NCI-H1092 treated with DMSO at 0.1 percent for 48 hours (cell line): ENCODE measurements around the gene NUP210L.
A peak's percentile ranks its signal among the peaks of the same experiment; 100 is the strongest.

ENCODE experiments used
- DNase-seq: peaks from one replicate; lab custom pipeline; 2025; lab: John Stamatoyannopoulos, UW

Gene NUP210L

DNA sequence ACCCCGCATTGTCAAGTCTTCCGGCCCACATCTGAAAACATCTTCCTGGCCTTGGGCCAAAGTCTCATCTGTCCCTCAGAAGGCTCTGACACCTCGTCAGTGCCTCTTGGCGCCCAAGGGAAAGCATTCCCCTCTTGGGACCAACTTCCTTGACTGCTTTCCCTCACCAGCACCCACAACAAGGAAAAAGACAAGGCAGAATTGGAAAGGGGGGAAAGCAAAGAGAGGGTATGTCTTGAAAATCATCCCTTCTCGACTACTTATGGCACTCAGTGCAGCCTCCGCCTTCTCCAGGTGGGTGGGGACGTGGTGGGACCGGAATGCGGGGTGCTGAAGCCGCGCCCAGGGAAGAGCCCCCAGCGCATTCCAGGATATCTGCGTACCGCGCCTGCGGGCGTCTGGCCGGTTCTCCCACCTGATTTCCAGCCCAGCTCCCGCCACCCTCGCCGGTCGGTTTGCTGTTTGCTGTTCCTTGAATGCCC, 191.0 kb downstream of the NUP210L start:
- DNase-seq: peak; percentile 51

DNA sequence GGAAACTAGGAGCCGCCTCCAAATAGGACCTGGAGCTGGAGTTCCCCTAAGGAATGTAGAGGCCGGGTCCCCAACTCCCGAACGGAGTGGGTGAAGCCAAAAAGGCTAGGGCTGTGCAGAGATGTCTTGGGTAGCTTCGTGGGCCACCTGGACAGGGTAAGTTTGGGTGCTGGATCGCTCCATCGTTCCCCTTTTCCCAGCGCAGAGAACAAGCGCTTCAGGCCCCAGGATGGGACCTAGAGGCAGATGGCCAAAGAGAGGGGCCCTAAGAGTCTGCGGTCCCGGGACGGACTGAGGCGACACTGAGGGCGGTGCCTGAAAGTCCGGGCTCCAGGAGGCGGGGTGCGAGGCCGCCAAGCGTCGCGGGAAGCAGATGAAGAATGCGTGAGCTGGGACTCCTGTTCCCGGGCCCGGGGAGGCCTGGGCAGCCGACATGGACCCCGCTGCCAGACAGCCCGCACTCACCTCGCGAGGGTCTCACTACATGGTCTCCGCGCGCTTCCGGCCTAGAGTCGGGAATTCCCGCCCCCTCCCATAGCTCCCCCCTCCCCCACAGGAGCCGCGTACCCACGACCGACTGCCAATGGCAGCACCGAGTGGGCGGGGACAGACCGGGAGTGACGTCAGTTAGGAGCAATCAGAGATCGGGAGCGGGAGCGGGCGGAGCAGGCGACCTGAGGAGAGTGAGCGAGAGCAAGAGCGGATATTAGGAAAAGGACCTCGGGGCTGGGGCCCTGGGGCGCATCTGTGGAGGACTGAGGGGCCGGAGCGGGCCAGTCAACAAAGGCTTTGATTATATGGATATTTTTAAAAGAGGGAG, 191.6 kb downstream of the NUP210L start, which contains the start of gene SLC39A1:
SLC39A1 (minus strand) TSS at position 508 of the 820 bp plus-strand sequence. CDS start 822 bp downstream, outside the sequence.
- DNase-seq: peak; percentile 99

DNA sequence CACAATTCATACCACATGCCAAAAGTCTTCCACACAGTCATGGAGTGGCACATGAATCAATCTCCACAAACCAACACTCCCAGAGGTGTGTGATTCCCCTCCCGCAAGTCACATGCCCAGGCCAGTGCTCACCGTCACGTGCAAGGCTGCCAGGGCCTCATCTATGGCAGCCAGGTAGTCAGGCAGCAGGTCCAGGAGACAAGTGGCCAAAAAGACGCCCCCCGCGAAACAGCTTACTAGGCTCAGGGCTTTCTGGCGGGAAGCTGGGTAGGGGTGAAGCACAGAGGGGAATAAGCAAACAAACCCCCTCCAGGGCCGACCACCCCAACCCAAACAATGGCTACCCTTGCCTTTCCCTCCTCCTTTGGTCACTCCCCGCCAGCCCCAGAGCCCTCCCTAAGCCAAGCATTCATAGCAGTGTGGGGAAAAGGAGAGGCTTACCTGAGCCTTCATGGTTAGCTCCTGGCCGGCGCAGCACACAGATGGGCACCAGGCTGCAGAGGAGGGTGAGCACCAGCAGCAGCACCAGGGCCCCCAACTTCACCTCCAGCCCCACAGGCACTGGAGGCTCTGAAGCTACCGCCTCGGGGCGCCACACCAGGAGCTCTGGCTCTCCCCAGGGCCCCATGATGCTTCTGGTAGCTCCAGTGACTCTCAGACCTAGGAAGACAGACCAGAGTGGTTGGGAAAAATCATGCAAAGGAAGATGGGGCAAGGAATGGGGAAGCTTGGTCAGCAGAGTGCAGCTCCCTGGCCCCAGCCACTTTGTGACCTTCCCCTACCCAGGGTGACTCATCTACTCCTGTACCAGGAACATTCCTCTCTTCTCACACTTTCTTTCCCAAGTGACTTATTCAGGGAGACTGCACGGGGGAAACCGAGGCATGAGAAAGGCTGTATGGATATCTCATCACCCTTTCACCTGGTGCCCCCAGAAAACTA, 192.5 kb downstream of the NUP210L start:
- no peak for DNase-seq

DNA sequence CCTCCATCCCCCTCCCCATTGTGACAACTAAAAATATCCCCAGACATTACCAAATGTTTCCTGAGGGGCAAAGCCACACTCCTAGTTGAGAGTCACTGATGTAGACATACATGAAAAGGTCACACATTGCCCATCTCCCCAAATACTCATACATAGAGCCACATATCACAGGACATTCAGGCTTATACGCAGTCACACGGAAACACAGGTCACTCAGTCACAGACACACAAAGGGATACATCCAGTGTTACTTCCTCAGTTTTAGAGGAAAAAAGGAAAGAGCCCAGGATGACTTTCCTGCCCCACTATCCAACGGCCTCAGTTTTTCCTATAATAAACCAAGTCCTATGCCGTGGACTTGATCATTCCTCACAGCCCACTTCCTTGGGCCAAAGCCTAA, 193.5 kb downstream of the NUP210L start:
- no peak for DNase-seq

DNA sequence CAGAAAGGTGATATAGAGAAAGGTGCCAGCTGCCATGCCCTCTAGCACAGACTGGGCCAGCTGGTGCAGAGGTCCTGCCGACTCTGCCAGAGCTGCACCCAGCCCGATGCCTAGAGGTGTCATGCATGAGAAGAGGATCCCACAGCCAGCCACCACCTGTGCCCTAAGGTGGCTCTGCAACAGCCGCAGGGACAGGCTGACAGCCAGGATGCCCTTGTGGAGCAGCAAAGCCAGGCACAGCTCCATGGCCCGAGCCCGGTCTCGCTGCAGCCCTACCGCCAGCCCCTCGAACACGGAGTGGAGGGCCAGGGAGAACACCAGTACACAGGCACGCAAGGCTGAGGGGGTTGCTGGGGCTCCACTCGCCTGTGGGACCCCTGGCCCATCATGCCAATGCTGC, 194.7 kb downstream of the NUP210L start:
- no peak for DNase-seq

DNA sequence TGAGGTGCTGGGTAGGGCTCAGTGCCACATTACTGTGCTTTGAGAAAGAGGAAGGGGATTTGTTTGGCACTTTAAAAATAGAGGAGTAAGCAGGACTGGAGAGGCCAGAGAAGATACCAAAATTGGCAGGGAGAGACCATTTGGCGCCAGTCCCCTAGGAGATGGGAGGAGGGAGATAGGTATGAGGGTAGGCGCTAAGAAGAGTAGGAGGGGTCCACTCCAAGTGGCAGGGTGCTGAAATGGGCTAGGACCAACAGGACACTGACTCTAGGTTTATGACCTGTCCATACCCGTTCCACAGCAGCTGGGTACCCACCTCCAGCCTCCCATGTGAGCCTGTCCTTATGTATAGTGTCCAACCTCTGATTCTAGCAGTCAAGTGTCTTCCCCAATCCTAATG, 195.4 kb downstream of the NUP210L start:
- no peak for DNase-seq

DNA sequence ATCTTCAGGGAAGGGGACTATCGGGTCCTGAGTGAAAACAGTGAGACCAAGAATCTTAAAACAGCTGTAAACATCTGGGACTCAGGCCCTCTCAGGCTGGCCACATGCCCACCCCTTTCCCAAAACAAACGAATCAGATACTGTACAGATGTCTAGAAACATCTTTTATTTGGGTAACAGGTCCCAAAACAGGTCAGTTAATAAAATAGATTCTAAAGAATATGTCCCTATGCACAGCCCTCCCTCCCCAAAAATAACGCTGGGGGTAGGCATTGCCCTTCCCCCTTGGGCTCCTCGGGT, 196.0 kb downstream of the NUP210L start:
- no peak for DNase-seq

DNA sequence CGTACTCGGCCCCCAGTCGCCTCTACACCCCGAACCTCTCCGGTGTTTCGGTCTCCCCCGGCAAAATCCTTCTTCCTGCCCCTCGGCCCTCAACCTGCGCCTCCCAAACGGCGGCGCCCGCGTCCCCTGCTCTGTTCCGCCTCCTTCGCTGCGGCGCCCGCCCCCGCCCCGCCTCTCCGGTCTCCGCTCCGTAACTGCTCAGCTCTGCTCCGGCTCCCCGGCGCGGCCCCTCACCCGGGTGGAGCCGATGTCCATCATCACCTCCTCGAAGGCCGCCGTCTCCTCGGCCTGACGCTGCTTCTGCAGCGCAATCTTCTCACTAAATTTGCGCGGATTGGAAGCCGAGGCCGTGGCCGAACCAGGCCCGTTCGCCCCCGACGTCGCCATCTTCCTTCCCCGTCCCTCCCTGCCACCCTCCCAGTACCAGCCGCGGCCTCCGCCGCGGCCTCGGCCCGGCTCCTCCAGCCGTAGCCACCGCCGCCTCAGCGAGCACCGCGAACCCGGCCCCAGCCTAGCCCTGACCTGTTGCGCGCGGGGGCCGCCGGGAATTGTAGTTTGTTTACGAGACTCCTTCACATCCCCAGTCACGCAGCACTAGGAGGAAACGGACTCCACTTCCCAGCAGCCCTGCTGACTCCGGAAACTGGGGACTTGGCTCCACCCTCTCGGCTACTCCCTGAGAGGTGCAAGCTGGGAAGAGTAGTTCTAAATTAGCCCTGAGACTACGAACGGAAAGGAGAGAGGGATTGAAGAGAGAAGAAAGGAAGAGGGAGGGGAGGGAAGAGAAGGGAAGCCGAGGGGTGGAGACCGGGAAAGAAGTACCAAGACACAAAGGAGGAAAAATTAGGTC, 196.5 kb downstream of the NUP210L start, which contains the start of gene CRTC2:
CRTC2 (minus strand) TSS at position 502 of the 850 bp plus-strand sequence; CDS start at position 387, 115 bp downstream.
- peak; percentile 100 for DNase-seq

DNA sequence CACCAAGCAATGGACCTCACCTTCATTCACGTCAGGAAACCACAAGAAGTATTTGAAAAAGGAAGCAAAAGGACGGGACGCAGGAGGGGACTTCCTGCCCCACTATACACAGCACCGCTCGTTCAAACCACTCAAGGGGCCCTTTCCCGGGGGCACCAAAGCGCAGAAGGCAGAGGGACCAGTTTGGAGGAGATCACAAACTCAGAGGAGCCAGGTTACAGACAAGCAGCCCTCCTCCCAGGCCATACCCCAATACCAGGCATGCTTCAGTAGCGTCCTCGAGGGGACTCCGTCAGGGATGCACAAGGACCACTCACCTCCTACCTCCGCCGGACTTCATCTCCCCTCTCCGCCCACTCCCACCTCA, 197.1 kb downstream of the NUP210L start:
- no peak for DNase-seq

DNA sequence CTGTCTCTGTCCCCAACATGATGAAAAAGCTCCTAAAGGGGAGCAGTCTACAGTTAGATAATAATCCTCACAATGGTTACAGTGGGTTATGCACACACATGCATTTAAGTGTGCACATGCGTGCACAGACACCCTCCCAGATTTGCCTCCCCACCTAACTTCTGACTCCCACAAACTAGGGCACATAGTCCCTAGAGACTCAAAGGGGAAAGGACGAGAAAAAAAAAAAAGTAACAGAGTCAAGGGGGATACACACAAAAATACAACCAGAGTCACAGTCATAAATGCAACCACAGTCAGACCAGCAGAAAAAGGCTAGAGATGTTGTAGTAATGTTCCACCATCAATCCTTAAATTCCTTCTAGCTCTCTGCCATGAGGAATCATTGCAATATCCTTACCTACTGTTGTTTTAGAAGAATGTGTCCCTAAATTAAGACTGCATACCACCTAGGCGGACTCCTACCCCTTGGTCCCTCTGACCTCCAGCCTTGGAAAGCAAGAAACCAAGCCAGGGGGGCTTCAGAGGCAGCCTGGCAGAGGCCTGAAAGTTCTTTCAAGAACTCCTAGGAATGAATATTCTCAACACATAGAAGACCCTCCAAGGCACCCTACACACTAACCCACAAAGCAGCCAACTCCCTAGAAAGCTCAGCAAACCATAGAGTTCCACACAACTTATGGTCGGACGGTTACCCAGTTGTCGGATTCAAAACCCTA, 197.7 kb downstream of the NUP210L start:
- no peak for DNase-seq

DNA sequence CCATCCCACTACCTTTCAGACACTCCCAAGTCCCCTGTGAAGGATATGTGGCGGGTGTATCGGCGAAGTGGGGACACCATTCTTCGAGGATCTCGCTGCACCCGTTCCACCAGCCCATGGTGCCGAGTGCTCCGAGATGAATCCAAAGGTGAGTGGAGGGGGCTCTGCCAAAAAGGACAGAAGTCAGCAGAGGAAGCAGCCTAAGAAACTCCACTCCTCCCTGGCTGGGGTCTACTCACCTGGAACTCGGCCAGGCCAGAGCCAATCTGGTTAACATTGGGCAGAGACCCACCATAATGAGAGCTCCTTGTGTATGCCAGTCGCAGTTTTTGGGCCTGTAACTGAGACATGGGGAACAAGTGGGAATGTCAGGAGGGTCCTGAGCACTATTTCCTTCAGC, 200.0 kb downstream of the NUP210L start:
- DNase-seq: no peak

DNA sequence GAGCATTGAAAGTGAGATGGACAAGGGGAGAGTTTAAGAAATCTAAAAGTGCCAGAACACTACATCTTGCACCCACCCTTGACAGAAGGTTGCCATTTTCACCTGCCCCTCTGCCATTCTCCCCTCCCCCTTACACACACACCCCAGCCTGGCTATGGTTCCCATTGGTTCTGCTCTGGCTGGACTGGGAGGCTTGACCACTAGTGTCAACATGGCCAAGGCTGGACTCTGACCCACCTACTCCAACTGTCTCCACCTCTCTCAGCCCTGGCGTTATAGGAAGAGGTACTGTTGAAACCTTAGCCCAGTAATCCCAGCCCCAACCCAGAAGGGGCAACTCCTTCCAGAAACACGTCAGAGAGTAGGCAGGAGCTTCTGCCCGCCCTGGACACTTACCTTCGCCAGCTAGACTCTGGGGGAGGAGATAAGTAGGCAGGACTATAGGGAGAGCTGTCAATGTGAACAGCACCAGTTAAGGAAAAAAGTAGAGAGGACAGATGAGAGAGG, 201.0 kb downstream of the NUP210L start:
- no peak for DNase-seq

DNA sequence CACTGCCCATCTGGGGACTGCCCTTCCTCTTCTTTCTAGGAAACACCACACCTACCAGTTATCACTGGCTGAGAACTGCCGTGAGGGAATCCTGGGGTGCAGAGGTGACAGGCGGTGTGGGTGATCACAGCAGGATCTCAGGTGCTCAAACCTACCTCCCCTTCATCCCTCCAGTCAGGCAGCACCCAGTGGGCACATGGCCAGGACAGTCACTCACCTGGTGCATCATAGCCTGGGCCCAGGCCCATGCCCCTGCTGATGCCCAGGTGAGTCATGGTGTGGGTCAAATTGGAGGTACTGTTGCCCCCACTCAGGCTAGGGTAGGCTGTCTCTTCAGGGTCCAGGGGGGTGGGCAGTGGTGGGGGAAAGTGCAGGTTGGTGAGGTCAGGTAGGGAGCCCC, 203.1 kb downstream of the NUP210L start:
- no peak for DNase-seq

DNA sequence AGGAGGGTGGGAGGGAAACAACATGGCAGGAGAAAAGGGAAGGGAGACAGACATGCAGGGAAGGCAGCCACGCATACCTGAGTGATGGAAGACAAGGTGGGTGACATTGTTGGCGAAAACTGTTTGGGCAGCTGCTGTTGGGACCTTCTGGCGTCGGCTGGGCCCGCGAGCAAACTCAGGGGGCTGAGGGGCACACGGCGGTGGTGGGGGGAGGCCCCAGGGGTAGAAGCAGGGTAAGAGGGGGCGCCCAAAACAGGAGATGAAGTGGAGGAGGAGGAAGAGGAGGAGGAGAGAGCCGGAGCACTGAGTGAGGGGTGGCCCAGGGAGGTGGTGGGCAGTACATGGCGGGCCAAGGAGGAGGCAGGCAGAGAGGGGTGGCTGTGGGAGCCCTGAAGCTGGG, 203.7 kb downstream of the NUP210L start:
- no peak for DNase-seq

DNA sequence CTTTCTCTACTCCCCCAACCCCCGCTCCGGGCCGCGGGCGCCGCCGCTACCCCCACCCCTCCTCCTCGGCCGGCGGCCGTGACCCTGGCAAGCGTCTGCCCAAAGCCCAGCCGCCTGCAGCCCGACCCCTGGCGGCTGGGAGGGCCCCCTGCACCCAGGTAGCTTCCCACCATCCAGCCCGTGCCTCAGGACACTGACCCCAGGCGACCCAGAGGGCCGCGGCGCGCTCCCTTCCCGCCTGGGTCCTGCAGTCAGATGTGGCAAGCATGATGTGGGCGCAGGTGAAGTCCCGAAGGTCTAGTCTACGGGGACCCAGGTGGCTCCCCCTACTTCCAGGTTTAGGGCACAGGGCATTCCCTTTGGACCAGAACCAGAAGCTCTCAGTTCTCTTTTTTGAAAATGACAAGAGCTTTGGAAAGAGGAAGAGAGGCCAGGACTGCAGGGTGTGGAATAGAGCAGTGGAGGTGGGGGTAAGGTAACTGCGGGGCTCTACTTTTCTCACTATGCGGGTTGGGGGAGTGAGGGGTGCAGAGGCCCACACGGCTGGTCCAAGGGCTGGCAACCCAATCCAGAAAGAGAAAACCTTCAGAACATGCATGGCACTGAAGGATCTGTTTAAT, 208.1 kb downstream of the NUP210L start, which contains the start of gene DENND4B:
DENND4B (minus strand) TSS at position 97 of the 620 bp plus-strand sequence. CDS start 2,344 bp downstream, outside the sequence.
- peak; percentile 79 for DNase-seq

DNA sequence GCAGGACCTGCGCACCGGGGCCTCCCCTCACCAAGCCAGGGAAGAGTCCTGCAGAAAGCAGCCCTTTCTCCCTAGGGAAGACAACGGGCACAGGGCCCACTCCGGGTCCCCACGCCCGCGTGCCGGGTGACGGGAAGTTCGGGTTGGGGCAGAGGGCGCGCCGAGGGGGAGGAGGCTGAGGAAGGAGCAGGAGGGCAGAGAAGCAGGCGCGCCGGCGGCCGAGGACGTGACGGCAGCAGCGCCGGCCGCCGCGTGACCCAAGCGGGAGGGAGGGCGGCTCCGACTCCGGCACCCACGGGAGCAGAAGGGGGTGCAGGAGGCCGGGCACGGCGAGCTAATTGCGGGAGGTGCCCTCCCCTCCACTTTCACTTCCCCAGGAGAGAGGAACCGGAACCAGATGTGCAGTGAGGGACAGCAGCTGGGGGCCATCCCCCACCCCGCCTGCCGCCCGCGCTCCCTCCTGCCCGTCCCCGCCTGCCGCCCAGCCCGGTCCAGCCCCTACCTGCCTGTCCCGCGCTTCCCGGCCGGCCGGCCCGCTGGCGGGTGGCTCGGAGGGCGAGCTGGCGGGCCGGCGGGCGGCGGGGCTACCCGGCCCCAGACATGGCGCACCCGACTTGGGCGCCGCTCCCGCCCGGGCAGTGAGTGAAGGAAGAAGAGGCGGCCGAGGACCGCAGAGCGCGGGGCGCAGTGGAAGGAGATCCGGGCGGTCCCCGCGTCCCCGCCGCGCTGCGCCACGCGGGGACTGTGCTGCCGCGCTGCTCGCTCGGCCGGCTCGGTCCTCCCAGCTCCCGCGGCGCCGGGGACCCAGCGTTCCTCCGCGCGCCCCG, 208.9 kb downstream of the NUP210L start:
- DNase-seq: peak; percentile 48

DNA sequence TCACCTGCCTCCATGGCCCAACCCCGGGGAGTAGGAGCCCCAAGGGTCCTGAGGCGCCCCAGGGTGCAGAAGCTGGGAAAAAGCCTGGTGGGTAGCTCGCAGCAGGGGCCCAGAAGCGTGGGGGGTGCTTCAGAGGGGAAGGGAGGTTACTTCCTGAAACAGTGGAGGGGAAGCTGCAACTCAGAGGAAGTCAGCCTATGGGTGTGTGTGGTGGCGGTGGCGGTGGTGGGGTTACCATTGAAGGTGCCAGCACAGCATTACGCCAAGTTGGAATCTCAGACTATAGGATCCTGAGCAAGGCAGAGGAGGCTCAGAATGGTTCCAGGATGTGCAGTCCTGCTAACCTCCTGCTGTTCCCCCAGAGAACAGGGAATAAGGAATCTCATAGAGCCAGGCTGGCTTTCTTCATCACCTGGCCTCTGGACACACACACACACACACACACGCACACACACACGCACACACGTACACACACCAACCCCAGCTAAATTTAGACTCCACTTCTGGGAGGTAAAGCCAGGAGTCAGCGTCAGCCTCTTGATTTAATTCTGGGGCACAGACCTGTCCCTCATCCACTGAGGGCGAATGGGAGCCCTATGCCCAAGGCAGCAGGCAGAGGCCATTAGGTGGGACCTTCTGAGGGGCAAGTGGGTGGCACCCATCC, 209.6 kb downstream of the NUP210L start:
- no peak for DNase-seq

DNA sequence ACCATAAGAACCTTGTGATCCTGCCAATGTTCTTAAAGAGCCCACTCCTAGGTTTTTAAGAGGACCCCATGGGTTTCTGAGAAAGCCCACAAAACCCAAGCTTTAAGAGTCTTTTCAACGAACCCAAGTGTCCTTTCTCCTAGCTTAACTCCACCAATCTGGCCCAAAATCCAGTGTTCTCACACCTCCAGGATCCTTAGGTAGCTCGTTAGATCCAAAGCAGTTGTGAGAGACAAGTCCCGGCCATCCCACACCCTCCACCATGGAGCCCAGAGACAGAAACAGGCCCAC, 210.1 kb downstream of the NUP210L start:
- no peak for DNase-seq
